ENCODE data around the gene KDM7A.

DNA sequence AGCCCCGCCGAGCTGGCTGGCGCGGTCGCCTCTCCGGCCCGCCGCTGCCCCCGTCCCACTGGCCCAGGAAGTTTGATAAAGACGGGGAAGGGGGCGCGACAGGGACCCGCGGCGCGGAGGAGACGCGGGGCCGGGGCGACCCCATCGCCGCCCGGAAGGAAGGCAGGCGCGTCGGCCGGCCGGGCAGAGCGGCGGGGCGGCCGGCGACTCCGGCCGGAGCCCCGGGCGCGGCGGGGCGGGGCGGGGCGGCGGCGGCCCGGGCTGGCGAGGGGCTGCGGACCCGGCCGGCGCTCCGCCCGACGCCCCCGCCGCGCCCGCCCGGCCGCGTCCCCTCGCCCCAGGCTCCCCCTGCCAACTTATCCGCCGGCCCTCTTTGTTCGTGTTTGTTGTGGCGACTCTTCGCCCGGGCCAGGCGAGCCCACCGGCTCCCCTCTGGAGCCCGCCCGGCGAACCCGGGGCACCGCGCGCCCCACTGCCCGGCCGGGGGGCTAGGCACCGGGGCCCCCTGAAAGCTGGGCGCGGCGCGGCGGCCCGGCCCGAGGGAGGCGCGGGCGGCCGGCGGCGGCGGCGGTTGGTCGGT lies 571 bp downstream of the KDM7A start:
- no peak for TF ChIP-seq ZNF146 (tag by site-specific recombination; IDR thresholded peaks at IDR 0.05)
- TF ChIP-seq, protein P1, sequence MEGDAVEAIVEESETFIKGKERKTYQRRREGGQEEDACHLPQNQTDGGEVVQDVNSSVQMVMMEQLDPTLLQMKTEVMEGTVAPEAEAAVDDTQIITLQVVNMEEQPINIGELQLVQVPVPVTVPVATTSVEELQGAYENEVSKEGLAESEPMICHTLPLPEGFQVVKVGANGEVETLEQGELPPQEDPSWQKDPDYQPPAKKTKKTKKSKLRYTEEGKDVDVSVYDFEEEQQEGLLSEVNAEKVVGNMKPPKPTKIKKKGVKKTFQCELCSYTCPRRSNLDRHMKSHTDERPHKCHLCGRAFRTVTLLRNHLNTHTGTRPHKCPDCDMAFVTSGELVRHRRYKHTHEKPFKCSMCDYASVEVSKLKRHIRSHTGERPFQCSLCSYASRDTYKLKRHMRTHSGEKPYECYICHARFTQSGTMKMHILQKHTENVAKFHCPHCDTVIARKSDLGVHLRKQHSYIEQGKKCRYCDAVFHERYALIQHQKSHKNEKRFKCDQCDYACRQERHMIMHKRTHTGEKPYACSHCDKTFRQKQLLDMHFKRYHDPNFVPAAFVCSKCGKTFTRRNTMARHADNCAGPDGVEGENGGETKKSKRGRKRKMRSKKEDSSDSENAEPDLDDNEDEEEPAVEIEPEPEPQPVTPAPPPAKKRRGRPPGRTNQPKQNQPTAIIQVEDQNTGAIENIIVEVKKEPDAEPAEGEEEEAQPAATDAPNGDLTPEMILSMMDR (tag by site-specific recombination; IDR thresholded peaks at IDR 0.05): no peak

Data from HEK293 (cell line).